IPS-15b (cell line): ENCODE results near the gene DNAJC7.
A peak's percentile ranks its signal among the peaks of the same experiment; 100 is the strongest.

Experiments used
- H3K27me3 ChIP-seq: one replicate; pipeline ENCODE4 v1.6.1; 2013; ENCODE audit warnings: low read length; ENCODE audit not compliant: control insufficient read depth, insufficient read depth
- H3K36me3 ChIP-seq: one replicate; pipeline ENCODE4 v1.6.1; 2013; ENCODE audit warnings: low read length; ENCODE audit not compliant: control insufficient read depth, insufficient read depth
- H3K4me1 ChIP-seq: one replicate; pipeline ENCODE4 v1.6.1; 2013; ENCODE audit warnings: mild to moderate bottlenecking, low read length; ENCODE audit not compliant: control insufficient read depth, insufficient read depth
- H3K4me3 ChIP-seq: one replicate; pipeline ENCODE4 v1.5.1; 2013; ENCODE audit warnings: low read depth, low read length
- H3K9ac ChIP-seq: one replicate; pipeline ENCODE4 v1.6.1; 2013; ENCODE audit warnings: low read depth, mild to moderate bottlenecking, low read length
- H3K9me3 ChIP-seq: one replicate; pipeline ENCODE4 v1.6.1; 2013; ENCODE audit warnings: mild to moderate bottlenecking, low read length; ENCODE audit not compliant: control insufficient read depth, insufficient read depth

The DNAJC7 gene

GRCh38 chr17:42052346-42052877, 35.2 kb upstream of the DNAJC7 start:
- Histone ChIP-seq H3K27me3 (peaks cover 10% of the 10 kb centered on the region), H3K9me3 (no peaks in the 10 kb centered on the region), H3K4me1 (peaks cover 4% of the 10 kb centered on the region), H3K4me3 (no peak overlapping the region), H3K9ac (no peak overlapping the region), H3K36me3 (no peaks in the 10 kb centered on the region)

GRCh38 chr17:42051645-42052044, 34.4 kb upstream of the DNAJC7 start:
- peaks cover 2% of the 10 kb centered on the region for H3K4me1 ChIP-seq
- peak overlapping the region; percentile 72 for H3K4me3 ChIP-seq
- H3K9ac ChIP-seq, result no peak overlapping the region
- H3K36me3 ChIP-seq, result no peaks in the 10 kb centered on the region
- H3K9me3 ChIP-seq, result no peaks in the 10 kb centered on the region
- H3K27me3 ChIP-seq, result peaks cover 10% of the 10 kb centered on the region

- Histone ChIP-seq H3K4me3 (peak overlapping the region; percentile 72), H3K36me3 (no peaks in the 10 kb centered on the region), H3K27me3 (peaks cover 10% of the 10 kb centered on the region), H3K4me1 (peaks cover 2% of the 10 kb centered on the region), H3K9me3 (no peaks in the 10 kb centered on the region), H3K9ac (no peak overlapping the region)
These were observed 33.8 kb upstream of the DNAJC7 start for GRCh38 chr17:42051013-42051400.

GRCh38 chr17:42050393-42051012, 33.3 kb upstream of the DNAJC7 start, which contains the start of gene C17orf113:
Gene C17orf113 (minus strand): TSS chr17:42050601. CDS start chr17:42043376, 7,225 bp downstream.
- Histone ChIP-seq H3K36me3 (no peaks in the 10 kb centered on the region), H3K9ac (peak within 1 kb of the TSS; percentile 47), H3K4me3 (peak within 1 kb of the TSS; percentile 72), H3K9me3 (no peaks in the 10 kb centered on the region), H3K4me1 (peaks cover 2% of the 10 kb centered on the region), H3K27me3 (peaks cover 10% of the 10 kb centered on the region)

GRCh38 chr17:42049834-42050392, 32.7 kb upstream of the DNAJC7 start:
- peak overlapping the region; percentile 61 for H3K4me3 ChIP-seq
- peaks cover 10% of the 10 kb centered on the region for H3K27me3 ChIP-seq
- no peaks in the 10 kb centered on the region for H3K9me3 ChIP-seq
- peaks cover 2% of the 10 kb centered on the region for H3K4me1 ChIP-seq
- peak overlapping the region; percentile 47 for H3K9ac ChIP-seq
- H3K36me3 ChIP-seq, result no peaks in the 10 kb centered on the region

GRCh38 chr17:42047343-42047742, 30.1 kb upstream of the DNAJC7 start:
- Histone ChIP-seq H3K27me3 (peaks cover 3% of the 10 kb centered on the region), H3K4me1 (peaks cover 2% of the 10 kb centered on the region), H3K4me3 (no peak overlapping the region), H3K9ac (no peak overlapping the region), H3K9me3 (no peaks in the 10 kb centered on the region), H3K36me3 (no peaks in the 10 kb centered on the region)

GRCh38 chr17:42045719-42046118, 28.5 kb upstream of the DNAJC7 start:
- Histone ChIP-seq H3K9ac (no peak overlapping the region), H3K9me3 (no peaks in the 10 kb centered on the region), H3K4me3 (no peak overlapping the region), H3K27me3 (peaks cover 3% of the 10 kb centered on the region), H3K4me1 (no peaks in the 10 kb centered on the region), H3K36me3 (no peaks in the 10 kb centered on the region)

GRCh38 chr17:42042598-42043319, 25.5 kb upstream of the DNAJC7 start:
- Histone ChIP-seq H3K4me1 (no peaks in the 10 kb centered on the region), H3K9ac (no peak overlapping the region)

GRCh38 chr17:42041619-42042018, 24.4 kb upstream of the DNAJC7 start:
- H3K9ac ChIP-seq, result no peak overlapping the region
- no peaks in the 10 kb centered on the region for H3K27me3 ChIP-seq
- no peaks in the 10 kb centered on the region for H3K4me1 ChIP-seq
- no peaks in the 10 kb centered on the region for H3K9me3 ChIP-seq
- H3K36me3 ChIP-seq, result no peaks in the 10 kb centered on the region
- no peak overlapping the region for H3K4me3 ChIP-seq

More at GRCh38 chr17:42042598-42043319, 25.5 kb upstream of the DNAJC7 start:
- H3K36me3 ChIP-seq, result no peaks in the 10 kb centered on the region
- H3K27me3 ChIP-seq, result no peaks in the 10 kb centered on the region
- H3K4me3 ChIP-seq, result no peak overlapping the region
- no peaks in the 10 kb centered on the region for H3K9me3 ChIP-seq

GRCh38 chr17:42040818-42041217, 23.6 kb upstream of the DNAJC7 start:
- Histone ChIP-seq H3K4me3 (no peak overlapping the region), H3K9ac (no peak overlapping the region), H3K4me1 (no peaks in the 10 kb centered on the region), H3K36me3 (no peaks in the 10 kb centered on the region), H3K27me3 (no peaks in the 10 kb centered on the region), H3K9me3 (no peaks in the 10 kb centered on the region)

- no peaks in the 10 kb centered on the region for H3K36me3 ChIP-seq
These were observed 22.8 kb upstream of the DNAJC7 start for GRCh38 chr17:42039794-42040763.

More at GRCh38 chr17:42039794-42040763, 22.8 kb upstream of the DNAJC7 start:
- no peak overlapping the region for H3K9ac ChIP-seq
- no peaks in the 10 kb centered on the region for H3K9me3 ChIP-seq
- no peak overlapping the region for H3K4me3 ChIP-seq
- H3K4me1 ChIP-seq, result no peaks in the 10 kb centered on the region
- no peaks in the 10 kb centered on the region for H3K27me3 ChIP-seq
